Smooth muscle cell (in vitro differentiated cells): ENCODE data around the gene ST6GALNAC1. TPM values are rescaled to one million over a fixed set of nuclear protein-coding genes. Genes with fewer than 3 reads are reported as not detected.
A peak's percentile ranks its signal among the peaks of the same experiment; 100 is the strongest.

ENCODE experiments used
- DNase-seq: peaks from one replicate; lab custom pipeline; 2025; ENCODE audit not compliant: unreplicated experiment; lab: John Stamatoyannopoulos, UW
- H2AFZ ChIP-seq: fragments of 200-600 bp; sonication (generic); 2 replicates; pipeline ENCODE4 v1.6.0; 2016; ENCODE audit warnings: antibody characterized with exemption, low read depth, mild to moderate bottlenecking
- H3F3A ChIP-seq: fragments of 200-600 bp; sonication (generic); 2 replicates; pipeline ENCODE4 v1.6.0; 2017; ENCODE audit warnings: antibody characterized with exemption, low read depth
- H3K27ac ChIP-seq: fragments of 200-600 bp; sonication (generic); 2 replicates; pipeline ENCODE4 v1.5.1; 2016; ENCODE audit warnings: low read depth, mild to moderate bottlenecking
- H3K27me3 ChIP-seq: fragments of 200-600 bp; sonication (generic); 2 replicates; pipeline ENCODE4 v1.6.1; 2016; ENCODE audit warnings: low read depth, mild to moderate bottlenecking
- H3K36me3 ChIP-seq: fragments of 200-600 bp; sonication (generic); 2 replicates; pipeline ENCODE4 v1.5.1; 2016; ENCODE audit warnings: low read depth
- H3K4me1 ChIP-seq: fragments of 200-600 bp; sonication (generic); 2 replicates; pipeline ENCODE4 v1.5.1; 2016; ENCODE audit warnings: low read depth
- H3K4me2 ChIP-seq: fragments of 200-600 bp; sonication (generic); 2 replicates; pipeline ENCODE4 v1.6.0; 2016; ENCODE audit warnings: mild to moderate bottlenecking
- H3K4me3 ChIP-seq: fragments of 200-600 bp; sonication (generic); 2 replicates; pipeline ENCODE4 v1.5.1; 2016; ENCODE audit warnings: mild to moderate bottlenecking
- H3K79me2 ChIP-seq: fragments of 200-600 bp; sonication (generic); 2 replicates; pipeline ENCODE4 v1.6.0; 2016; ENCODE audit warnings: low read depth, mild to moderate bottlenecking
- H3K9ac ChIP-seq: fragments of 200-600 bp; sonication (generic); 2 replicates; pipeline ENCODE4 v1.6.0; 2016; ENCODE audit warnings: low read depth
- H3K9me3 ChIP-seq: fragments of 200-600 bp; sonication (generic); replicated peaks from 2 replicates; pipeline ENCODE4 v1.5.1; 2016; ENCODE audit warnings: low read depth
- H4K20me1 ChIP-seq: fragments of 200-600 bp; sonication (generic); 2 replicates; pipeline ENCODE4 v1.6.0; 2016; ENCODE audit warnings: low read depth
- WGBS: methylation state at CpG from one replicate; pipeline ENCODE4 v1.1.7; 2016; ENCODE audit warnings: low lambda C conversion rate; 5-methylcytosine and 5-hydroxymethylcytosine counted together
- polyA plus RNA-seq: library from polyadenylated mRNA; unstranded; fragments of >200 nt; fragmentation: Nextera tagmentation; extraction: Ambion mirVana; gene quantifications from 2 replicates; pipeline ENCODE4 v1.2.1, GENCODE V29; 2016
- total RNA-seq: library from RNA; depleted of rRNA; stranded (reverse); fragments of >200 nt; gene quantifications from 2 replicates; pipeline ENCODE4 v1.2.3, GENCODE V29; 2014
- TF ChIP-seq, protein P1 (sequence below): fragments of 200-600 bp; sonication (generic); IDR thresholded peaks from 2 replicates; pipeline ENCODE4 v1.5.1; 2017; ENCODE audit warnings: borderline replicate concordance, mild to moderate bottlenecking, antibody characterized with exemption; ENCODE audit not compliant: insufficient read depth, poor library complexity, severe bottlenecking

Gene ST6GALNAC1
- total and polyA plus RNA-seq, 2 experiments from 2014 or later, result not detected

DNA sequence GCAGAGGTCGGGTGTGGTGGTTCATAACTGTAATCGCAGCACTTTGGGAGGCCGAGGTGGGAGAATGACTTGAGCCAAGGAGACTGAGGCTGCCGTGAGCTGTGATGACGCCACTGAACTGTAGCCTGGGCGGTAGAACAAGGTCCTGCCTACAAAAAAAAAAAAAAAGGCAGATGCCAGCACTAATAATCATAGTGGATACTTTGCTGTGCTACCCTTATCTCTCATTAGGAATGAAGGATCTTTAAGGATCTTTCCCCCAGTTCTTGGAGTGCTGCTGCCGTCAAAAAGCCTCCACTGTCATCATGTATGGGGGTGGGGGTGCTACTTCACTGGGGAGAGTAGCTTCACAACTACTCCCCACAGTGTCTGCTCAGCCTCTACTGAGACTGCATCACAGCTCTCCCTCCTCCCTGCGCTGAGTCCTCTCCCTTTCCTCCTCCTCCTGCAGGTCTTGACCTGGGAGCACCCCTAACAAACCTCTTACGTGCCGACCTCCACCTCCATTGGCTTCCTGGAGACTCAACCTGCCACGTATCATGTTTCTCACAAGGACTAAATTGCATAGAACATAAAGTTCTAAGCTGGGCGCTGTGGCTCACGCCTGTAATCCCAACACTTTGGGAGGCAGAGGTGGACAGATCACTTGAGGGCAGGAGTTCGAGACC, 24.4 kb upstream of the ST6GALNAC1 start:
- H3K4me3 ChIP-seq, result no peak overlapping the region
- no peaks in the 10 kb centered on the region for H3K9me3 ChIP-seq
- H4K20me1 ChIP-seq, result no peaks in the 10 kb centered on the region
- no peak for DNase-seq
- H3K4me1 ChIP-seq, result peaks cover 13% of the 10 kb centered on the region
- no peaks in the 10 kb centered on the region for H3K79me2 ChIP-seq
- no peaks in the 10 kb centered on the region for H3K36me3 ChIP-seq
- H3K9ac ChIP-seq, result no peak overlapping the region
- 58% methylated on average over 14 of the region's 14 CpGs for WGBS
- no peaks in the 10 kb centered on the region for H3K27me3 ChIP-seq
- no peak overlapping the region for H3K4me2 ChIP-seq
- H3K27ac ChIP-seq, result no peak overlapping the region
- H3F3A ChIP-seq, result peaks cover 6% of the 10 kb centered on the region
- H2AFZ ChIP-seq, result no peak overlapping the region
- TF ChIP-seq, protein P1, sequence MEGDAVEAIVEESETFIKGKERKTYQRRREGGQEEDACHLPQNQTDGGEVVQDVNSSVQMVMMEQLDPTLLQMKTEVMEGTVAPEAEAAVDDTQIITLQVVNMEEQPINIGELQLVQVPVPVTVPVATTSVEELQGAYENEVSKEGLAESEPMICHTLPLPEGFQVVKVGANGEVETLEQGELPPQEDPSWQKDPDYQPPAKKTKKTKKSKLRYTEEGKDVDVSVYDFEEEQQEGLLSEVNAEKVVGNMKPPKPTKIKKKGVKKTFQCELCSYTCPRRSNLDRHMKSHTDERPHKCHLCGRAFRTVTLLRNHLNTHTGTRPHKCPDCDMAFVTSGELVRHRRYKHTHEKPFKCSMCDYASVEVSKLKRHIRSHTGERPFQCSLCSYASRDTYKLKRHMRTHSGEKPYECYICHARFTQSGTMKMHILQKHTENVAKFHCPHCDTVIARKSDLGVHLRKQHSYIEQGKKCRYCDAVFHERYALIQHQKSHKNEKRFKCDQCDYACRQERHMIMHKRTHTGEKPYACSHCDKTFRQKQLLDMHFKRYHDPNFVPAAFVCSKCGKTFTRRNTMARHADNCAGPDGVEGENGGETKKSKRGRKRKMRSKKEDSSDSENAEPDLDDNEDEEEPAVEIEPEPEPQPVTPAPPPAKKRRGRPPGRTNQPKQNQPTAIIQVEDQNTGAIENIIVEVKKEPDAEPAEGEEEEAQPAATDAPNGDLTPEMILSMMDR, result no peak

DNA sequence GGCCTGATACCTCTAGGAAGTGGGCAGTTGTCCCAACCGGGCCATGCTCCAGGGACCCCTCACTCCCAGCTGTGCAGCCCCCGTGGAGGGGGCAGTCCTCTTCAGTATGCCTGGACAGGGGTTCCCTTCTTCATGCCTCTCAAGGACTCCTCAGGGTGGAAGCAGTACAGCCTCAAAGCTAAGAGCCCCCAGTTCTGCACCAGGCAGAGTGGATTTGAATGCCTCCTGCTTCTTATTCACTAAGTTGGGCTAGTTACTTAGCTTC, 23.9 kb upstream of the ST6GALNAC1 start:
- Histone ChIP-seq H2AFZ (no peak overlapping the region), H3F3A (peaks cover 6% of the 10 kb centered on the region), H3K27ac (no peak overlapping the region)

DNA sequence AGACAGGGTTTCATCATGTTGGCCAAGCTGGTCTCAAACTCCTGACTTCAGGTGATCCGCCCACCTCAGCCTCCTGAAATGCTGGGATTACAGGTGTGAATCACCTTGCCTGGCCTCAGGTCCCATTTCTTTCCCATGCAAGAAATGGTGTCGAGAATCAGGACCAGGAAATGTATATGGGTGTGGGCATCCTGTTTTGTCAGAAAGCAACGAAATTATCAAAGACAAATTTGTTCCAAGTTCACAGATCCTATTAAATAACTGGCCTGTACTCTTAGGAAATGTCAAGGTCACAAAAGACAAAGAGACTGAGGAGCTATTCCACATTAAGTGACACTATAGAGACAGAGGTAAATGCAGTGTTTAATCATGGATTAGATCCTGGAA, 17.1 kb upstream of the ST6GALNAC1 start:
- Histone ChIP-seq H3K79me2 (no peaks in the 10 kb centered on the region), H3K27me3 (no peaks in the 10 kb centered on the region), H3K4me2 (no peak overlapping the region), H3K27ac (no peak overlapping the region), H3K9ac (no peak overlapping the region), H2AFZ (no peak overlapping the region), H3F3A (no peaks in the 10 kb centered on the region), H4K20me1 (no peaks in the 10 kb centered on the region), H3K9me3 (no peaks in the 10 kb centered on the region), H3K36me3 (no peaks in the 10 kb centered on the region), H3K4me1 (peaks cover 8% of the 10 kb centered on the region), H3K4me3 (no peak overlapping the region)
- DNase-seq, result no peak
- TF ChIP-seq, protein P1, result no peak
- 80% methylated on average over 3 of the region's 3 CpGs for WGBS

More for the DNA sequence above, 23.9 kb upstream of the ST6GALNAC1 start:
- H3K4me2 ChIP-seq, result no peak overlapping the region
- H3K9ac ChIP-seq, result no peak overlapping the region
- no peaks in the 10 kb centered on the region for H3K79me2 ChIP-seq
- no peaks in the 10 kb centered on the region for H3K27me3 ChIP-seq
- no peak overlapping the region for H3K4me3 ChIP-seq
- DNase-seq, result no peak
- H3K4me1 ChIP-seq, result peaks cover 11% of the 10 kb centered on the region
- 81% methylated on average over 2 of the region's 2 CpGs for whole genome bisulfite sequencing
- H3K36me3 ChIP-seq, result no peaks in the 10 kb centered on the region
- TF ChIP-seq, protein P1, result no peak
- no peaks in the 10 kb centered on the region for H4K20me1 ChIP-seq
- H3K9me3 ChIP-seq, result no peaks in the 10 kb centered on the region

DNA sequence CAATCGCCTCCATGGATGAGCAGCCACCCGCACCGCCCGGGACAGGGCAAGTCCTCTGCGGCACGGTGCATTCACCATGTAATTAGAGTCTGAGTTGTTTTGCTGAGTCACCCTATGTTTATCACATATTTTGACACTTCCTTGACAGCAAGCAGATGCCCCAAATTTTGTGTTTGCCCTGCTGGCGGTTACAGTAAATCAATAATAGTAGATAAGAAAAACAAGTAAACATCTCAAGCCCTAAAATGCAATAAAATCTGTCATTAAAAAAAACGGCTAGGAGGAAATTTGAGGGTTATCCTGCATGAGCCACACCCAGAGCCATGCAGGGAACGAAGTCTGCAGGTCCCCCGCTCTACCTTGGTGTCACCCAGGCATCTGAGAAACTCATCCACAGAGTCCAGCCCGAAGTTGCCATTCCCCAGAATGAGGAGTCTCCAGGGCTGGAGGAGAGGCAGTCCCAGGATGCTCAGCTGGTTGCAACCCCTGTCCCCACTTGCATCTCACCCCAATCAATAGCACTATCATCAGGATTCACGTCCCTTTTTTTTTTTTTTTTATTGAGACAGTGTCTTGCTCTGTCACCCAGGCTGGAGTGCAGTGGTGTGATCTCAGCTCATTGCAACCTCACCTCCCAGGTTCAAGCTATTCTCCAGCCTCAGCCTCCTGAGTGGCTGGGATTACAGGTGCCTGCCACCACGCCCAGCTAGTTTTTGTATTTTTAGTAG, 16.5 kb upstream of the ST6GALNAC1 start:
- no peaks in the 10 kb centered on the region for H3K27me3 ChIP-seq
- no peak overlapping the region for H2AFZ ChIP-seq
- no peaks in the 10 kb centered on the region for H3K36me3 ChIP-seq
- no peak overlapping the region for H3K4me3 ChIP-seq
- no peak overlapping the region for H3K27ac ChIP-seq
- H3K9me3 ChIP-seq, result no peaks in the 10 kb centered on the region
- H3K4me1 ChIP-seq, result peaks cover 8% of the 10 kb centered on the region
- peak overlapping the region; percentile 67 for H3K4me2 ChIP-seq
- H3K9ac ChIP-seq, result no peak overlapping the region
- H3F3A ChIP-seq, result no peaks in the 10 kb centered on the region
- 31% methylated on average over 13 of the region's 13 CpGs for WGBS
- H4K20me1 ChIP-seq, result no peaks in the 10 kb centered on the region
- TF ChIP-seq, protein P1, result no peak
- no peaks in the 10 kb centered on the region for H3K79me2 ChIP-seq
- DNase-seq, result no peak
